HepG2 (cell line): Measurements from ENCODE around the gene ZFHX3. TPM values are rescaled to one million over a fixed set of nuclear protein-coding genes. Genes with fewer than 3 reads are reported as not detected.
A peak's percentile ranks its signal among the peaks of the same experiment; 100 is the strongest.

Source experiments
- ATF3 ChIP-seq: sonication (generic); formaldehyde crosslinking; IDR thresholded peaks from 2 replicates; pipeline ENCODE4 v1.4.0; 2020; ENCODE audit warnings: missing genetic modification reagents
- ATF7-NPFF ChIP-seq: sonication (generic); formaldehyde crosslinking; IDR thresholded peaks from 2 replicates; pipeline ENCODE4 v1.8.1; 2023; ENCODE audit warnings: mild to moderate bottlenecking, low read depth, missing genetic modification reagents, moderate library complexity
- ELF1 ChIP-seq: sonication (generic); formaldehyde crosslinking; IDR thresholded peaks from 2 replicates; pipeline ENCODE4 v1.4.0; 2020; ENCODE audit warnings: missing genetic modification reagents
- FOXC1 ChIP-seq: sonication (generic); formaldehyde crosslinking; IDR thresholded peaks from 2 replicates; pipeline ENCODE4 v1.8.0; 2022; ENCODE audit warnings: mild to moderate bottlenecking, missing genetic modification reagents, borderline replicate concordance
- GRHL1 ChIP-seq: sonication (generic); formaldehyde crosslinking; conservative IDR thresholded peaks from 2 replicates; pipeline ENCODE4 v1.8.0; 2022; ENCODE audit warnings: missing genetic modification reagents
- HNF1A ChIP-seq, 2 experiments: sonication (generic) in 1 of 2; formaldehyde crosslinking in 1 of 2; IDR thresholded peaks; 2 replicates each; pipeline versions ENCODE4 v1.4.0 to v1.6.1; 2016 to 2020; ENCODE audit warnings: borderline replicate concordance in 1 of 2, low read depth in 1 of 2, mild to moderate bottlenecking in 1 of 2, missing genetic modification reagents in 1 of 2
- KLF9 ChIP-seq: IDR thresholded peaks from 2 replicates; pipeline ENCODE4 v1.6.1; 2016; ENCODE audit warnings: low read depth
- MAZ ChIP-seq, 2 experiments: sonication (generic) in 1 of 2; formaldehyde crosslinking in 1 of 2; IDR thresholded peaks; 2 replicates each; pipeline versions ENCODE4 v1.5.0 to v1.6.1; 2012 to 2020; ENCODE audit warnings: low read depth in 2 of 2, mild to moderate bottlenecking in 2 of 2, borderline replicate concordance in 1 of 2, improper control_type of control experiment in 1 of 2, low read length in 1 of 2, missing genetic modification reagents in 1 of 2, moderate library complexity in 1 of 2
- NFYB ChIP-seq: sonication (generic); formaldehyde crosslinking; IDR thresholded peaks from 2 replicates; pipeline ENCODE4 v1.4.0; 2020; ENCODE audit warnings: missing genetic modification reagents
- NR1H2 ChIP-seq: sonication (generic); formaldehyde crosslinking; IDR thresholded peaks from 2 replicates; pipeline ENCODE4 v1.8.1; 2022; ENCODE audit warnings: low read depth, missing genetic modification reagents, borderline replicate concordance
- TEAD3 ChIP-seq: optimal IDR thresholded peaks from 2 replicates; pipeline ENCODE3; 2016; ENCODE audit warnings: borderline replicate concordance
- TSC22D2 ChIP-seq: sonication (generic); formaldehyde crosslinking; IDR thresholded peaks from 2 replicates; pipeline ENCODE4 v1.5.1; 2020; ENCODE audit warnings: missing genetic modification reagents, mild to moderate bottlenecking, borderline replicate concordance
- ZKSCAN5 ChIP-seq: sonication (generic); formaldehyde crosslinking; IDR thresholded peaks from 2 replicates; pipeline ENCODE4 v1.5.1; 2020; ENCODE audit warnings: mild to moderate bottlenecking, missing genetic modification reagents
- ZNF180 ChIP-seq: sonication (generic); formaldehyde crosslinking; IDR thresholded peaks from 2 replicates; pipeline ENCODE4 v1.4.0; 2020; ENCODE audit warnings: low read depth, missing genetic modification reagents, borderline replicate concordance
- ZNF276 ChIP-seq: sonication (generic); formaldehyde crosslinking; IDR thresholded peaks from 2 replicates; pipeline ENCODE4 v1.4.0; 2020; ENCODE audit warnings: mild to moderate bottlenecking, low read depth, missing genetic modification reagents
- ZNF549 ChIP-seq: sonication (generic); formaldehyde crosslinking; IDR thresholded peaks from 2 replicates; pipeline ENCODE4 v1.5.0; 2020; ENCODE audit warnings: missing genetic modification reagents
- ZNF567 ChIP-seq: sonication (generic); formaldehyde crosslinking; IDR thresholded peaks from 2 replicates; pipeline ENCODE4 v1.8.1; 2023; ENCODE audit warnings: mild to moderate bottlenecking, missing genetic modification reagents, borderline replicate concordance
- ZNF7 ChIP-seq: IDR thresholded peaks from 2 replicates; pipeline ENCODE4 v1.6.1; 2016; ENCODE audit warnings: missing biosample characterization, missing genetic modification reagents
- ZNF839 ChIP-seq: sonication (generic); formaldehyde crosslinking; IDR thresholded peaks from 2 replicates; pipeline ENCODE4 v1.4.0; 2020; ENCODE audit warnings: missing genetic modification reagents, mild to moderate bottlenecking, borderline replicate concordance
- polyA plus RNA-seq, 8 experiments: library from polyadenylated mRNA; depleted of rRNA in 3 of 8; stranded (reverse) in 7 of 8; unstranded in 1 of 8; fragments of >200 nt; fragmentation: Illumina TruSeq in 4 of 8; extraction: Trizol in 4 of 8; gene quantifications; 2 replicates each; pipeline versions ENCODE4 v1.2.1 to v1.2.3, GENCODE V29; 2011 to 2016; ENCODE audit warnings: low read depth in 4 of 8, missing spikeins in 1 of 8, mixed read lengths in 1 of 8; ENCODE audit not compliant: insufficient read depth in 1 of 8
- total RNA-seq, 5 experiments: library from RNA; depleted of rRNA; stranded (reverse); fragments of >200 nt; fragmentation: Illumina TruSeq; extraction: Trizol; gene quantifications; 2 replicates each; pipeline ENCODE4 v1.2.3, GENCODE V29; 2016; ENCODE audit warnings: low read depth in 1 of 5

ZFHX3 gene
- total and polyA plus RNA-seq, 2 of the 13 experiments (the other 11 are each of a cell fraction or from before 2014, with no cell fraction given), result 5.0 to 6.0 TPM

- TF ChIP-seq MAZ (IDR thresholded peaks at IDR 0.05; ENCODE audit: borderline replicate concordance, low read depth, low read length) (no peak), MAZ (CRISPR knock-in tag; IDR thresholded peaks at IDR 0.05; ENCODE audit: low read depth) (no peak; the same call in 1 of the 2 replicates), ZKSCAN5 (CRISPR knock-in tag) (no peak), ZNF839 (CRISPR knock-in tag) (no peak), ZNF276 (CRISPR knock-in tag) (no peak), TSC22D2 (CRISPR knock-in tag) (no peak), FOXC1 (CRISPR knock-in tag) (peak; percentile 13; the same call in 1 of the 2 replicates), NR1H2 (CRISPR knock-in tag) (no peak), ZNF7 (CRISPR knock-in tag) (no peak), HNF1A (IDR thresholded peaks at IDR 0.05; ENCODE audit: low read depth) (no peak), HNF1A (CRISPR knock-in tag; IDR thresholded peaks at IDR 0.05; ENCODE audit: borderline replicate concordance) (no peak), ELF1 (CRISPR knock-in tag) (no peak), TEAD3 (peak; percentile 39), ATF7-NPFF (no peak; the same call in 1 of the 2 replicates), NFYB (CRISPR knock-in tag) (peak; percentile 47; the same call in 1 of the 2 replicates), GRHL1 (no peak), ATF3 (CRISPR knock-in tag) (no peak; the same call in 1 of the 2 replicates), ZNF567 (no peak), ZNF549 (CRISPR knock-in tag) (no peak), ZNF180 (CRISPR knock-in tag) (no peak), KLF9 (CRISPR knock-in tag) (no peak)
Observed at GRCh38 chr16:73048292-73049080, 558 bp upstream of the ZFHX3 start (continued).
